DMS153 (cell line): ENCODE data around the gene UTS2R.
"Not testable (repeated sequence)": the region's sequence is repeated elsewhere in the genome, so short reads cannot be mapped to it uniquely, and the experiment has no call there.

Experiments used
- DNase-seq: peaks from one replicate; lab custom pipeline; 2025; lab: John Stamatoyannopoulos, UW

The UTS2R gene

GRCh38 chr17:82408288-82408937, 36.8 kb downstream of the UTS2R start:
- no peak for DNase-seq

DNA sequence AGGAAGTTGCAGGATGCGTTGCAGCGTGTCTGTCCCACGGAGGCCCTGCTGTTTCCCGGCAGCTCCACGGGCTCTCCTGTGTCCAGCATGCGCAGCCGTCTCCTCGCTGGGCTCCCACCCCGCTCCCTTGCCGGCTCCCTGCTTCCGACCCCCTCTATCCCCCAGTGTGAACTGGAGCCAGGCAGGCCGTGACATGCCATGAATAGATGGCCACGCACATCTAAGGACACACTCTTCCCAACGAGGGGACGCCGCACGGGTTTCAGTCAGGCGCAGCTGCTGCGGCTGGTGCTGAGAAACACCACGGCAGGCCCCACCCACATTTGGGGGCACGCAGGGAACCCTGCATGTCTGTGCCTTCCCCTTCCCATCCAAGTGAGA, 37.4 kb downstream of the UTS2R start:
- no peak for DNase-seq

DNA sequence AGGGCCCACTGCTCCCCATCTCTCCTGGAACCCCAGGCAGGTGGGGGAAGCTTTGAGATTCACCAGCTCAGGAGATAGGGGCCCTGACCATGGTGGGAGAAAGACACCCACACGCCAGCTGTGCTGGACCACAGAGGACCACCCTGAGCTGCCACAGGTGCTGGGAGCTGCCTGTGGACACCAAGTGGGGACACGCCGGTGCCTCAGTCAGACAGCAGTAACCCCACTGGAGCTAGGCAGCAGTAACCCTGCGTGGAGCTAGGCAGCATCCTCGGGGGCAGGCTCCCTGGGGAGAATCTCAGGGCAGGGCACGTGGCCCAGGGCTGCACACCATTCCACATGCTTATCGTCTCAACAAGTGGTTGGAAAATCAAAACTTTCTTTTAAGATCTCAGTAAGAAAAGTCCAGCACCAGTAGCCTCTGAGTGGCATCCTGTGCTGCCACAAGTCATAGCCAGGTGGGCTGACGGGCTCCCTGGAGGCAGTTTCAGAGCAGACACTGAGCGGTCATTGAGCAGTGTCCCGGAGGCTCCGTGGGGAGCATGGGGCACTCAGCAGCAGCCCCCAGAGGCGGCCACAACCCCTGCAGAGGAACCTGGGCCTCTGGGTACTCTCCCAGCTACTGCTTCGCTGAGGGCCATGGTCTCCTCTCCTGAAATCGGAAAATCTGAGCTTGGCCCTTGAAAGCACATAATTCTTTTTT, 38.6 kb downstream of the UTS2R start:
- DNase-seq = no peak

DNA sequence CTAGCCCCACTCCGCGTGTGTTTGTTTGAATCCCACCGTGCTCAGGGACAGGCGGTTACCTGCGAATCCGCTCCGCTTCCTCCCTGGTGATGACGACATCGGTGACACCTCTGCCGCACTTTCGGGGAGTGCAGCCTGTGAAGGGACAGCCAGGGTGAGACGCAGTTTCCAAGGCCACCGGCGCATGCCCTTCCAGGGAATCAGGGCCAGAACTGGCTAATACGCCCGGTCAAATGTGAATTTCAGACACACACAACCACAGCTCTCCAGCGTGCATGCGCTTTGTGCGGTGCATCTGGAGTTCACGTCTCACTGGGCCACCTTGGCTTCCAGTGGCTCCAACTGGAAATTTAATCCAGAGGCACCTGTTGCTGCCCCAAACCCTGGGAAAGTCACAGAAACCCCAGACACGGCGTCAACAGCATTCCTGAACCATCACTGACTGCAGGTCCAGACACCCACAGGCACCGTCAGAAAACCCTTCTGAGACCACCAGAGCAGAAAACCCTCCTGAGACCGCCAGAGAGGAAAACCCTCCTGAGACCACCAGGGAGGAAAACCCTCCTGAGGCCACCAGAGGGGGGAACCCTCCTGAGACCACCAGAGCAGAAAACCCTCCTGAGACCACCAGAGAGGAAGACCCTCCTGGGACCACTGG, 40.0 kb downstream of the UTS2R start:
- no peak for DNase-seq

- not testable (repeated sequence) for DNase-seq
These were observed 40.5 kb downstream of the UTS2R start for GRCh38 chr17:82412081-82412480.

DNA sequence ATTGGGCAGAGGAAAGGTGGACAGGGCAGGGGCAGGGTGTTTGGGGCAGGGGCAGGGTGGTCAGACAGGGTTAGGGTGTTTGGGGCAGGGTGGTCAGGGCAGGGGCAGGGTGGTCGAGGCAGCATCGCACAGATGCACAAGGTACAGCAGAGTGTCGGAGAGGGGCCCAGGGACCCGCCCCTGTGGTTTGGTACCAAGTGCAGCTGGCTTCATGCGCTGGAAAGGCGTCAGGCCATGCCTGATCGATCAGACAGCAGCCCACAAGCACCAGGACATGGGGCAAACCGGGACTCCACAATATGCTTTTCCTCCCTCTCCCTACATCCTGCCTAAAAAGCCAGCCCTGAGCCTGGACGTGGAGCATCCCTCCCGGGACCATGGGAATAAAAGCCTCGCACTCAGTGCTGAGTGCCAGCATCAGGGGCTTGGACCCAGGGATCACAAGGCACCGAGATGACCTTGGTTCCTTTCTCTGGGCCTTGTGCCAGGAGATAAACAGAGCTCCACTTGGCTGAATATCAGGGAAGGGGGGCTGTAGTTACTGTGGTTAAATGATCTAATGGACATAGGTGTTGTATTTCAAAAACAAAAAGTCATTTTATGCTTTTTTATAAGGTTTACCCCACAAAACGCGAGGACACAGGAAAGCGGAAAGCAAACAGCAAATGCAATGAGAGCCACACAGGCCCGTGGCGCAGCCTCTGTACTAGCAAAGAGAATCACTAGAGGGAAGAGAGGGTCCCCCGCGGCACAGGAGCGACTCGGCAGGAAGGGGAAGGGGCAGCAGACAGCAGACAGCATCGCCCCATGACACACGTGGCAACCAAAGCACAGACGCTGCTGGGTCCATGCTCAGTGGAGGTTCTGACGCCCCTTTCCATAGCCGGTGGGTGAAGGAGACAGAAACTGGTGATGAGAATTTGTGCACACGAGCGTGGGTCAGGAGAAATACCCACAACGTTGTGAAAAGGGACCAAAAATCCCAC, 41.3 kb downstream of the UTS2R start:
- DNase-seq = peak; percentile 44

DNA sequence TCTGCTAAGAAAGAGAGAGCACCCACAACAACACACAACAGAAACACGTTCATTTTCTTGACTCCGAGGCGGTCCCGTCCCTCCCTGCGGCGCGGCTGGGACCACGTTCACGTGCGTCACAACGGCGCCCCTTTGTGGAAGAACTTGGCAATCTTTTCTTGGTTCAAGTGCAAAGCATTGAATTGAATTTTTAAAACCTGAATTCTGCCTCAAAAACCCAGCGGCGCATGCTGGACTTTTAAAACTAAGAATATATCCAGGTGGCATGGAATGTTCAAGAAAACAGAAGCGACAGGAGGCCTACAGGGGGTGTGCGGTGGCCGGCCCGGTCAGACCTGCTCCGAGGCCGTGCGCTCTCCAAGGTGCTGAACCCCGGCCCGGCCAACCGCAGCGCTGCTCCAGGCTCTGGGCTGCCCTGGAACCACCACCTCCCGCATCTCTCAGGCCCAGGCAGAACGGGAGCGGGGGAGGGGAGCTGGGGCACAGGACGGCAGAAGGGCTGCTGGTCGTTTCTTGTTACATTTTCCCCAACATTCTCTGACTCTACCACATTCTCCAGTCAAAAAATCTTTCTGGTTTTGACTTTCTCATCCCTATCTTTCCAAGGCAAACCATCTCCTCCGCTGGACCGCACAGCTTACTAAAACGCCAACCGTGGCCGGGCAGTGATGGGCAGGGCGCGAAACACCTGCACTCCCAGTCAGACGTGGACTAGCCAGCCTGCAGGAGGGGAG, 43.1 kb downstream of the UTS2R start:
- DNase-seq = no peak

- DNase-seq = no peak
These were observed 43.8 kb downstream of the UTS2R start for GRCh38 chr17:82415336-82415735.

GRCh38 chr17:82415786-82416185, 44.2 kb downstream of the UTS2R start:
- DNase-seq = no peak

DNA sequence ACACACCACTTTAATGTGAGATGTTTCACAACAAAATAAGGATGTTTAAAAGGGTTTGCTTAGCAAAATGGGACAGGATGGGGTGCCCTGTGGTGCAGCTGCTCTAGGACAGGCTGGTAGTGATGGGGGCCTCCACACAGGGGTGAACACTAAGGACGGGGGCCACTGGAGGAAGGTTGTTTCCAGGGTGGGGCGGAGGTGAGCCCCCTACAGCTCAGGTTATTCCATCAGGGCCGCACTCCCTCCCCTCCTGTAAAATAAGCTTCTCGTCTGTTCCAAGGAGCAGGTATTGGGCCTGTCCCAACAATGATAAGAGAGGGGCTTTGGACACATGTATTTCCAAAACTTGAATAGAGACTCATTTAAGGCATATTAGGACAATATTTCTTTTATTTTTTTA, 44.7 kb downstream of the UTS2R start:
- DNase-seq = no peak

- no peak for DNase-seq
These were observed 45.2 kb downstream of the UTS2R start for GRCh38 chr17:82416771-82417170.

- DNase-seq = peak; percentile 41
These were observed 46.7 kb downstream of the UTS2R start, which contains the start of the genes HEXD and OGFOD3 for GRCh38 chr17:82418001-82418986. HEXD (plus strand) TSS chr17:82418347; CDS start chr17:82419800, 1,453 bp downstream. OGFOD3 (minus strand) TSS chr17:82418586; CDS start chr17:82418485, 101 bp downstream.

DNA sequence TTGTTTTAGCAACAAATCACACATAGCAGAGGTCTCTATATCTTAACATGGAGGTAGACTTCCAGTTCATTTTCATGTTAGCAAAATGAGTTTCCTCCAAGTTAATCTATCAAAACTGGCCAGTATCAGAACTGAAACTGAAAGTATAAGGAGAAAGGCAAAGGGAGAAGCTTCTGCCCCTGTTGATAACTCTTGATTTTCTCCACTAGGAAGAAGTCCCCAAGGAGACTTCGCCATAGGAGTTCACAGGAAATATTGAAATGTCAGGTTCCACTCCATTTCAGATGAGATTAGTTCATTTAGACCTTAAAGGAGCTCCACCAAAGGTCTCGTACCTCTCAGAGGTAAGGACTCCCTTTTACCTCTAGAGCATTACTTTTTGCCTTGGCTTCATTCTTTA, 48.0 kb downstream of the UTS2R start:
- DNase-seq = no peak

DNA sequence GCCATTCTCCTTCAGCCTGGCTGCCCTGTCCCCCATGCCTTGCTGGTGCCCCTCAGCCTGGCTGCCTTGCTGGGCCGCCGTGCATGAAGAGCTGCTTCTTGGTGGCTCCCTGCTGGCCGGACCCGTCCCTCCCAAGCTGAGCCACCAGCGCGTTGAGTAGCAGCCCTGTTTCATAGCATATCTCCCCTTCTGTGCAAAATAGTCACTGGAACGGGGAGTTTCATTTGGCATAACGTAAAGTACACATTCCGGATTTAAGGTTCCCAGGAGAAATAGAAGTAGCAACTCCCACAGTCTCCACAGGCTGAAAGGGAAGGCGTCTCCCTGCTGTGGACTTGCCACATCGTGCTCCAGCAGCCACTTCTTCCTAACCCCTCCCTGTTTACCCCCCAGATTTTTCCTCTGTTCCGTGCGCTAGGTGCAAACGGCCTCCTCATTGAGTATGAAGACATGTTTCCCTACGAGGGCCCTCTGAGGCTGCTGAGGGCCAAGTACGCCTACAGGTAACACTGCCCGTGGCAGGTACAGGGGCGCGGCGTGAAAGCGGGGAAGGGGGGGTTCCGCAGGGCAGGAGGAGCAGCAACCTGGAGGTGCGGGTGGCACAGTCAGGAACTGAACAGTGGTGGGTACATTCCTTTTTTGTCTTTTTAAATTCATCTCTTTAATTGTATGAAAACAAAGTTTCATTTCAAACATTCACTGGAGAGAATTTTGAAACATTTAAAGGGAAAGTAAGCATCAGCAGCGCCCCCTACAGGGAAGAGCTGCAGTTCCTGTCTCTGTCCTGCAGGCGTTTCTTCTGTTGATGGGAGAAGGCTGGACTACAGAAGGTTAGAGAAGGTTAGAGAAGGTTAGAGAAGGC, 52.7 kb downstream of the UTS2R start:
- DNase-seq = no peak

- no peak for DNase-seq
These were observed 53.2 kb downstream of the UTS2R start for GRCh38 chr17:82424863-82425159.
